Measurements from ENCODE around the gene SPAG9. TPM values are rescaled to one million over a fixed set of nuclear protein-coding genes. Genes with fewer than 3 reads are reported as not detected.
A peak's percentile ranks its signal among the peaks of the same experiment; 100 is the strongest.

The SPAG9 gene
- total RNA-seq, 1 experiment from 2014 or later, result 29.8 TPM

DNA sequence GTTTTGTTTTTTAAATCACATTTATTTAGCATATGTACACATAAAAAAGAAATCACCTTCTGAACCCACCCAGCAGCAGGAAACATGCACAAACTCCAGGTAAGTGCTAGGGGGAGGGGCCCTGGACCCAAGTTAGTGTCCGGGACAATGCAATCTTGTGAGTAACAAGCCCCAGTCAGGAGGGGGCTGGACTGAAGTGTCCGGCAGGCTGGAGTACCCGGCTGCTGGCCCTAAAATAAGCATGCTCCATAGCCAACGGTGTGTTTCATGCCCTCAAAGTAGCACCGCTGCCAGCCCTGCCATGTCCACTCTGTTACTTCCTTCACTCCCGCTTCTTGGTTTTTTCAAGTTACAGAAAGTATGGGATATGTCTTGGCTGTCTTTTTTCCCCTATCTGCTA, 102.1 kb downstream of the SPAG9 start:
- no peaks in the 10 kb centered on the region; the same call in none of the 2 replicates for H3K36me3 ChIP-seq (replicated peaks; ENCODE audit: control insufficient read depth, insufficient read depth, low read length)
- DNase-seq, result no peak
- H3K4me3 ChIP-seq (ENCODE audit: insufficient read depth, low read depth, low read length), result no peak overlapping the region
- no peaks in the 10 kb centered on the region for H3K27me3 ChIP-seq (ENCODE audit: control insufficient read depth, insufficient read depth, low read length)

GRCh38 chr17:51017270-51017669, 103.4 kb downstream of the SPAG9 start:
- DNase-seq, result no peak
- no peak overlapping the region for H3K4me3 ChIP-seq (ENCODE audit: insufficient read depth, low read depth, low read length)
- H3K36me3 ChIP-seq (replicated peaks; ENCODE audit: control insufficient read depth, insufficient read depth, low read length), result no peaks in the 10 kb centered on the region; the same call in none of the 2 replicates

GRCh38 chr17:51016099-51016498, 104.6 kb downstream of the SPAG9 start:
- Histone ChIP-seq H3K27me3 (ENCODE audit: control insufficient read depth, insufficient read depth, low read length) (no peaks in the 10 kb centered on the region), H3K36me3 (replicated peaks; ENCODE audit: control insufficient read depth, insufficient read depth, low read length) (no peaks in the 10 kb centered on the region; the same call in none of the 2 replicates), H3K4me3 (ENCODE audit: insufficient read depth, low read depth, low read length) (no peak overlapping the region)
- no peak for DNase-seq

More at GRCh38 chr17:51017270-51017669, 103.4 kb downstream of the SPAG9 start:
- H3K27me3 ChIP-seq (ENCODE audit: control insufficient read depth, insufficient read depth, low read length), result no peaks in the 10 kb centered on the region

DNA sequence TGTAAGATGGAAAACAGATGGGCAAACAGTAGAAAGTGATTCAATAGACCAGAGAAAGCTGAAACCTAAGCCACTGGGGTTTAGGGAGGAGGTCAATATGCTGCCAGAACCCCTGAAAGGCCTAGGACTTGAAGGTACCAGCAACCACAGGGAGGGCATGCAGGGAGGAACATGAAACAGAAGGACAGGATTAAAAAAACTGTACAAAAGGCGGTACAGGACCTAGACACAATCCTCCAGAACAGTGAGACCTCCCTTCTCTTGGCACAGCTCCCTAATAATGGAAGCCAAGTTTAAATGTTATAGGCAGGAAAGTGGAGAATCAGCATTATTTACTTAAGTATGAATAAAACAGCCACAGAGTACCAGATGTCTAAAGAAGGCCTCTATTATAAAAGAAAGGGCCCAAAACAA, 105.5 kb downstream of the SPAG9 start:
- Histone ChIP-seq H3K4me3 (ENCODE audit: insufficient read depth, low read depth, low read length) (no peak overlapping the region), H3K36me3 (replicated peaks; ENCODE audit: control insufficient read depth, insufficient read depth, low read length) (no peaks in the 10 kb centered on the region; the same call in none of the 2 replicates), H3K27me3 (ENCODE audit: control insufficient read depth, insufficient read depth, low read length) (no peaks in the 10 kb centered on the region)
- DNase-seq, result no peak

DNA sequence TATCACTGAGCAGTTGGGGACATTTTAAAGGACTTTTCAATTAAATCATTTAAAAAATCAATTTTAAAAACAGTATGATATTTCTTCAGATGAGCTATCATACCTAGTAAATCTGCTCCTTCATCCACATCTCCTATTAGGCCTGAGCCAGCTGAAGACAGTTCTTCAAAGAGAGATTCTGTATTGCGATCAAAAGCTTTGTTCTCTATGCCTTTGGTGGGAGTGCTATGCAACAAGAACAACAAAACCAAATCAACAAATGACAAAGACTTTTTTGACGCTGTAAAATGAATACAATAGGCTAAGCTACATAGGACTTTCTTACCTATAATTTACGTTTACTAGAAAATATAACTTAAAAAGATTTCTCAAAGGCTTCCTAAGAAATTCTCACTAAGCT, 106.5 kb downstream of the SPAG9 start:
- no peak overlapping the region for H3K4me3 ChIP-seq (ENCODE audit: insufficient read depth, low read depth, low read length)
- H3K36me3 ChIP-seq (replicated peaks; ENCODE audit: control insufficient read depth, insufficient read depth, low read length), result no peaks in the 10 kb centered on the region; the same call in none of the 2 replicates
- no peaks in the 10 kb centered on the region for H3K27me3 ChIP-seq (ENCODE audit: control insufficient read depth, insufficient read depth, low read length)
- DNase-seq, result no peak

GRCh38 chr17:51013322-51013721, 107.3 kb downstream of the SPAG9 start:
- Histone ChIP-seq H3K27me3 (ENCODE audit: control insufficient read depth, insufficient read depth, low read length) (no peaks in the 10 kb centered on the region), H3K4me3 (ENCODE audit: insufficient read depth, low read depth, low read length) (no peak overlapping the region), H3K36me3 (replicated peaks; ENCODE audit: control insufficient read depth, insufficient read depth, low read length) (no peaks in the 10 kb centered on the region; the same call in none of the 2 replicates)
- no peak for DNase-seq

DNA sequence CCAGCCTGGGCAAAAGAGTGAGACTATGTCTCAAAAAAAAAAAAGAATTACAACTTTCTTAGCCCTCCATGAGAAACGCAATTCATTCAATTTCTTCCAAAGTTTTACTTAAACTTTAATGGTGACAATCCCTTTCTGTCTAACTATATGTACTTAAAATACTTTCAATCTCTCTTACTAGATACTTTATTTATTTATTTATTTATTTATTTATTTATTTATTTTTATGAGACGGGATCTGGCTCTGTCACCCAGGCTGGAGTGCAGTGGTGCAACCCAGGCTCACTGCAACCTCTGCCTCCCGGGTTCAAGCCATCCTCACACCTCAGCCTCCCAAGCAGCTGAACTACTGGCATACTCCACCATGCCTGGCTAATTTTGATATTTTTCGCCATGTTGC, 108.1 kb downstream of the SPAG9 start:
- Histone ChIP-seq H3K27me3 (ENCODE audit: control insufficient read depth, insufficient read depth, low read length) (no peaks in the 10 kb centered on the region), H3K4me3 (ENCODE audit: insufficient read depth, low read depth, low read length) (no peak overlapping the region), H3K36me3 (replicated peaks; ENCODE audit: control insufficient read depth, insufficient read depth, low read length) (no peaks in the 10 kb centered on the region; the same call in none of the 2 replicates)
- no peak for DNase-seq

- Histone ChIP-seq H3K36me3 (replicated peaks; ENCODE audit: control insufficient read depth, insufficient read depth, low read length) (peaks cover 4% of the 10 kb centered on the region), H3K27me3 (ENCODE audit: control insufficient read depth, insufficient read depth, low read length) (no peaks in the 10 kb centered on the region), H3K4me3 (ENCODE audit: insufficient read depth, low read depth, low read length) (no peak overlapping the region)
- no peak for DNase-seq
These were observed 110.4 kb downstream of the SPAG9 start for GRCh38 chr17:51010173-51010675.

GRCh38 chr17:51006601-51007000, 114.1 kb downstream of the SPAG9 start:
- H3K4me3 ChIP-seq (ENCODE audit: insufficient read depth, low read depth, low read length), result no peak overlapping the region
- no peaks in the 10 kb centered on the region for H3K27me3 ChIP-seq (ENCODE audit: control insufficient read depth, insufficient read depth, low read length)
- H3K36me3 ChIP-seq (replicated peaks; ENCODE audit: control insufficient read depth, insufficient read depth, low read length), result peaks cover 4% of the 10 kb centered on the region
- DNase-seq, result no peak

GRCh38 chr17:51005768-51006167, 114.9 kb downstream of the SPAG9 start:
- DNase-seq, result no peak
- peaks cover 4% of the 10 kb centered on the region for H3K36me3 ChIP-seq (replicated peaks; ENCODE audit: control insufficient read depth, insufficient read depth, low read length)
- no peak overlapping the region for H3K4me3 ChIP-seq (ENCODE audit: insufficient read depth, low read depth, low read length)
- no peaks in the 10 kb centered on the region for H3K27me3 ChIP-seq (ENCODE audit: control insufficient read depth, insufficient read depth, low read length)

GRCh38 chr17:51004249-51004648, 116.4 kb downstream of the SPAG9 start:
- no peaks in the 10 kb centered on the region for H3K27me3 ChIP-seq (ENCODE audit: control insufficient read depth, insufficient read depth, low read length)
- no peak overlapping the region for H3K4me3 ChIP-seq (ENCODE audit: insufficient read depth, low read depth, low read length)
- peaks cover 4% of the 10 kb centered on the region for H3K36me3 ChIP-seq (replicated peaks; ENCODE audit: control insufficient read depth, insufficient read depth, low read length)
- no peak for DNase-seq

DNA sequence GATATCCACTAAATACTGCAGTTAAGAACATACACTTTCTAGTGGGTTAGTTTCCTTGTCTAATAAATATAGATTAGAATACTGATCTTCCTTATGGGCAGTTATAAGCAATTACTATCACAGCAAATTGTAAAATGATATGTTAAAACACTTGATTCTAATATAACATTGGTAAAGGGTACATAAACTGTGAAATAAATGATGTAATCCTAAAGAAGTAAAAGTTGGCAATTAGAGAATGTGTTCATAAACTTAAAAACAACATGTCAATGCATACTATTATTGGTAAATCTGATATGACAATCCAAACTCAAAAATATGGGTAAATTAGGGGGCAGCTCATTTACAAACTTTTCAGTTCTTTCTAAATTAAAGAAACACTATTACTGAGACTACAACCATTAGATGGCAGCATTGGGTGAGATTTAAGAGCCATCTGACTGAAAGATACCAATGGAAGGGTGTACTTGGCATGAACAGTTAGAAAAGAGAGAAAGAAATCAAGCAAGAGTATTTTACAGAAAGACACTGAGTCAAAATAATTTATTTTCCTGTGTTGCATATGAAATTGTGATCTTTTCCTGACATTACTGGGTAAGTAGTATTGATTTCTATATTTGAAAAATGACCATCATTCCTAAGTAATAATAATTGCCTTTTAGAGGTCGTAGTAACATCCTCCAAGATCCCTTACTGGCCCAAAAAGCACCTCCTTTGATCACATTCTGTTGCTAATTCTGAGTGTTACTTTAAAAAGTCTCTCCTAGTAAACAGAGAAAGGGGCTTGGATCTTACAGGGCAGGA, 119.6 kb downstream of the SPAG9 start:
- no peaks in the 10 kb centered on the region for H3K27me3 ChIP-seq (ENCODE audit: control insufficient read depth, insufficient read depth, low read length)
- H3K4me3 ChIP-seq (ENCODE audit: insufficient read depth, low read depth, low read length), result no peak overlapping the region
- peaks cover 11% of the 10 kb centered on the region for H3K36me3 ChIP-seq (replicated peaks; ENCODE audit: control insufficient read depth, insufficient read depth, low read length)
- DNase-seq, result peak; percentile 42

- H3K36me3 ChIP-seq (replicated peaks; ENCODE audit: control insufficient read depth, insufficient read depth, low read length), result peaks cover 18% of the 10 kb centered on the region
- H3K27me3 ChIP-seq (ENCODE audit: control insufficient read depth, insufficient read depth, low read length), result no peaks in the 10 kb centered on the region
- H3K4me3 ChIP-seq (ENCODE audit: insufficient read depth, low read depth, low read length), result no peak overlapping the region
- DNase-seq, result no peak
These were observed 125.0 kb downstream of the SPAG9 start for GRCh38 chr17:50995668-50996067.

DNA sequence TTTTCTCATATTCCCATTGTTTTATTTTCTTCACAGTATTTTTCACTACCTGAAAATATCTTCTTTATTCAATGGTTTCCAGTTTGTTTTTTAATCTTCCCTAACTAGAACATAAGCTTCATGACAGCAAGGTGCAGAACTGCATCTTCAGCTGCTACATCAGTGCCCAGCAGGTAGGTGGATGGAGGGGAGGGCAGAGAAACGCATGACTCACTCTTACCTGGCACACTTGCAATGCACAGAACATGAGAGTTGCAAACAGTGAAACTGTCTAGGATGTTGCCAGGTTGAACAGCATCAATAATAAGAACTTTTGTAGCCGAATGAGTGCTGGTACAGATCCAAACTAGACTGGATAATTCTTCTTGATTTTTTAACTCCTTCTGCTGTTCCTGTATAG, 127.1 kb downstream of the SPAG9 start:
- no peak for DNase-seq
- Histone ChIP-seq H3K4me3 (ENCODE audit: insufficient read depth, low read depth, low read length) (no peak overlapping the region), H3K36me3 (replicated peaks; ENCODE audit: control insufficient read depth, insufficient read depth, low read length) (peaks cover 18% of the 10 kb centered on the region), H3K27me3 (ENCODE audit: control insufficient read depth, insufficient read depth, low read length) (no peaks in the 10 kb centered on the region)

DNA sequence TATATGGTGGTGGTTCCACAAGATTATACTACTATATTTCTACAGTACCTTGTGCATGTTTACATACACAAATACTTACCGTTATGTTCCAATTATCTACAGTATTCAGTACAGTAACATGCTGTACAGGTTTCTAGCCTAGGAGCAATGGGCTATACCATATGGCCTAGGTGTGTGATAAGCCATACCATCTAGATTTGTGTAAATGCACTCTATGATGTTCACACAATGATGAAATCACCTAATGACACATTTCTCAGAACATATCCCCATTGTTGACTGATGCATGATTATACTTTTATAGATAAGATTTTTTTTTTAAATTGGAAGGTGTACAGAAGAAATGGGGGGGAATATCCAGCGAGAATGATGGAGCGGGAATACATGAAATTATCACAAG, 131.5 kb downstream of the SPAG9 start:
- no peak overlapping the region for H3K4me3 ChIP-seq (ENCODE audit: insufficient read depth, low read depth, low read length)
- DNase-seq, result no peak
- H3K36me3 ChIP-seq (replicated peaks; ENCODE audit: control insufficient read depth, insufficient read depth, low read length), result peaks cover 11% of the 10 kb centered on the region

More for the DNA sequence above, 131.5 kb downstream of the SPAG9 start:
- no peaks in the 10 kb centered on the region for H3K27me3 ChIP-seq (ENCODE audit: control insufficient read depth, insufficient read depth, low read length)

Data from H7 (cell line).